SK-N-SH treated with all-trans-retinoic acid at 6 μM for 48 hours (cell line): ENCODE measurements around the gene TOP2A.
"Not testable (repeated sequence)": the region's sequence is repeated elsewhere in the genome, so short reads cannot be mapped to it uniquely, and the experiment has no call there.

Experiments used
- ATAC-seq: fragments of 200-7000 bp; cut with Tn5 transposase; 3 replicates; pipeline ENCODE4 v1.9.1; 2020; ENCODE audit warnings: mild to moderate bottlenecking, moderate library complexity
- ARNTL ChIP-seq: fragments of 450-650 bp; formaldehyde crosslinking; IDR thresholded peaks from 2 replicates; pipeline ENCODE4 v1.5.0; 2020; ENCODE audit warnings: low read depth, mild to moderate bottlenecking, moderate library complexity, borderline replicate concordance
- BACH2 ChIP-seq: fragments of 250-450 bp; sonication (Bioruptor Pico); IDR thresholded peaks from 2 replicates; pipeline ENCODE4 v1.9.0; 2021; ENCODE audit warnings: mild to moderate bottlenecking, borderline replicate concordance
- CREB5 ChIP-seq: fragments of 250-450 bp; sonication (Bioruptor Pico); IDR thresholded peaks from 2 replicates; pipeline ENCODE4 v1.5.1; 2020; ENCODE audit warnings: low read depth, mild to moderate bottlenecking, moderate library complexity
- CSDC2 ChIP-seq: fragments of 250-450 bp; sonication (Bioruptor Pico); IDR thresholded peaks from 2 replicates; pipeline ENCODE4 v1.5.0; 2020; ENCODE audit warnings: mild to moderate bottlenecking, moderate library complexity
- CSRNP3 ChIP-seq: fragments of 250-450 bp; sonication (Bioruptor Pico); IDR thresholded peaks from 2 replicates; pipeline ENCODE4 v1.5.1; 2021; ENCODE audit warnings: mild to moderate bottlenecking, moderate library complexity
- GLIS3 ChIP-seq: fragments of 250-450 bp; sonication (Bioruptor Pico); IDR thresholded peaks from 2 replicates; pipeline ENCODE4 v1.5.0; 2020; ENCODE audit warnings: mild to moderate bottlenecking, moderate library complexity
- ISL1 ChIP-seq: fragments of 250-450 bp; sonication (Bioruptor Pico); IDR thresholded peaks from 2 replicates; pipeline ENCODE4 v2.1.2; 2022; ENCODE audit warnings: mild to moderate bottlenecking, moderate library complexity
- OSR1 ChIP-seq: fragments of 250-450 bp; sonication (Bioruptor Pico); IDR thresholded peaks from 2 replicates; pipeline ENCODE4 v1.8.0; 2022; ENCODE audit warnings: moderate library complexity, mild to moderate bottlenecking, inconsistent platforms
- TCF4 ChIP-seq: fragments of 250-450 bp; sonication (Bioruptor Pico); IDR thresholded peaks from 2 replicates; pipeline ENCODE4 v1.8.0; 2021; ENCODE audit warnings: mild to moderate bottlenecking, moderate library complexity, borderline replicate concordance
- TOX ChIP-seq: fragments of 250-450 bp; sonication (Bioruptor Pico); IDR thresholded peaks from 2 replicates; pipeline ENCODE4 v1.8.0; 2021; ENCODE audit warnings: mild to moderate bottlenecking, moderate library complexity, borderline replicate concordance
- ZC3H10 ChIP-seq: fragments of 250-450 bp; sonication (Bioruptor Pico); IDR thresholded peaks from 2 replicates; pipeline ENCODE4 v1.5.1; 2021; ENCODE audit warnings: mild to moderate bottlenecking, moderate library complexity
- ZFP3 ChIP-seq: fragments of 250-450 bp; sonication (Bioruptor Pico); IDR thresholded peaks from 2 replicates; pipeline ENCODE4 v1.5.0; 2020; ENCODE audit warnings: mild to moderate bottlenecking, moderate library complexity
- ZFP30 ChIP-seq: fragments of 450-650 bp; formaldehyde crosslinking; IDR thresholded peaks from 2 replicates; pipeline ENCODE4 v1.5.0; 2022; ENCODE audit warnings: mild to moderate bottlenecking, moderate library complexity
- ZNF565 ChIP-seq: fragments of 450-650 bp; formaldehyde crosslinking; conservative IDR thresholded peaks from 2 replicates; pipeline ENCODE4 v1.5.0; 2020; ENCODE audit warnings: low read depth, mild to moderate bottlenecking, moderate library complexity
- ZNF8 ChIP-seq: fragments of 450-650 bp; formaldehyde crosslinking; IDR thresholded peaks from 2 replicates; pipeline ENCODE4 v1.5.0; 2020; ENCODE audit warnings: mild to moderate bottlenecking, moderate library complexity
- TF ChIP-seq, protein P1 (sequence below): fragments of 250-450 bp; sonication (Bioruptor Pico); IDR thresholded peaks from 2 replicates; pipeline ENCODE4 v1.5.0; 2020; ENCODE audit warnings: mild to moderate bottlenecking, moderate library complexity
- TF ChIP-seq, protein P2 (sequence below): fragments of 250-450 bp; sonication (Bioruptor Pico); IDR thresholded peaks from 2 replicates; pipeline ENCODE4 v1.8.0; 2020; ENCODE audit warnings: mild to moderate bottlenecking, moderate library complexity, borderline replicate concordance
- TF ChIP-seq, protein P3 (sequence below): fragments of 250-450 bp; sonication (Bioruptor Pico); IDR thresholded peaks from 2 replicates; pipeline ENCODE4 v1.8.0; 2021; ENCODE audit warnings: low read depth, mild to moderate bottlenecking, moderate library complexity, borderline replicate concordance

Gene TOP2A

GRCh38 chr17:40377832-40378231 is 39.9 kb downstream of the TOP2A start:
- ATAC-seq = no peak
- TF ChIP-seq TCF4 (CRISPR knock-in tag) (no peak), CSDC2 (CRISPR knock-in tag) (no peak), GLIS3 (CRISPR knock-in tag) (no peak), ARNTL (no peak), BACH2 (no peak), ISL1 (CRISPR knock-in tag) (no peak), ZFP30 (CRISPR knock-in tag) (no peak)
- TF ChIP-seq, protein P1, sequence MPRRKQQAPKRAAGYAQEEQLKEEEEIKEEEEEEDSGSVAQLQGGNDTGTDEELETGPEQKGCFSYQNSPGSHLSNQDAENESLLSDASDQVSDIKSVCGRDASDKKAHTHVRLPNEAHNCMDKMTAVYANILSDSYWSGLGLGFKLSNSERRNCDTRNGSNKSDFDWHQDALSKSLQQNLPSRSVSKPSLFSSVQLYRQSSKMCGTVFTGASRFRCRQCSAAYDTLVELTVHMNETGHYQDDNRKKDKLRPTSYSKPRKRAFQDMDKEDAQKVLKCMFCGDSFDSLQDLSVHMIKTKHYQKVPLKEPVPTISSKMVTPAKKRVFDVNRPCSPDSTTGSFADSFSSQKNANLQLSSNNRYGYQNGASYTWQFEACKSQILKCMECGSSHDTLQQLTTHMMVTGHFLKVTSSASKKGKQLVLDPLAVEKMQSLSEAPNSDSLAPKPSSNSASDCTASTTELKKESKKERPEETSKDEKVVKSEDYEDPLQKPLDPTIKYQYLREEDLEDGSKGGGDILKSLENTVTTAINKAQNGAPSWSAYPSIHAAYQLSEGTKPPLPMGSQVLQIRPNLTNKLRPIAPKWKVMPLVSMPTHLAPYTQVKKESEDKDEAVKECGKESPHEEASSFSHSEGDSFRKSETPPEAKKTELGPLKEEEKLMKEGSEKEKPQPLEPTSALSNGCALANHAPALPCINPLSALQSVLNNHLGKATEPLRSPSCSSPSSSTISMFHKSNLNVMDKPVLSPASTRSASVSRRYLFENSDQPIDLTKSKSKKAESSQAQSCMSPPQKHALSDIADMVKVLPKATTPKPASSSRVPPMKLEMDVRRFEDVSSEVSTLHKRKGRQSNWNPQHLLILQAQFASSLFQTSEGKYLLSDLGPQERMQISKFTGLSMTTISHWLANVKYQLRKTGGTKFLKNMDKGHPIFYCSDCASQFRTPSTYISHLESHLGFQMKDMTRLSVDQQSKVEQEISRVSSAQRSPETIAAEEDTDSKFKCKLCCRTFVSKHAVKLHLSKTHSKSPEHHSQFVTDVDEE (CRISPR knock-in tag) = no peak

- ATAC-seq = not testable (repeated sequence)
Measured at GRCh38 chr17:40376541-40376940, 41.2 kb downstream of the TOP2A start.

DNA sequence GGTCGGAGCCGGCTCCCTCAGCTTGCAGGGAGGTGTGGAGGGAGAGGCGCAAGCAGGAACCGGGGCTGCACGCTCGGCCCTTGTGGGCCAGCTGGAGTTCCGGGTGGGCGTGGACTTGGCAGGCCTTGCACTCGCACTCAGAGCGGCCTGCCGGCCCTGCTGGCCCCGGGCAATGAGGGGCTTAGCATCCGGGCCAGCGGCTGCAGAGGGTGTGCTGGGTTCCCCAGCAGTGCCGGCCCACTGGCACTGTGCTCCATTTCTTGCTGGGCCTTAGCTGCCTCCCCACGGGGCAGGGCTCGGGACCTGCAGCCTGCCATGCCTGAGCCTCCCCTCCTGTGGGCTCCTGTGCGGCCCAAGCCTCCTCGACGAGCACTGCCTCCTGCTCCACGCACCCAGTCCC is 41.9 kb downstream of the TOP2A start:
- ATAC-seq = not testable (repeated sequence)

- ATAC-seq = no peak
- TF ChIP-seq CSRNP3 (no peak), CREB5 (CRISPR knock-in tag) (no peak), ISL1 (CRISPR knock-in tag) (no peak)
- TF ChIP-seq, protein P2, sequence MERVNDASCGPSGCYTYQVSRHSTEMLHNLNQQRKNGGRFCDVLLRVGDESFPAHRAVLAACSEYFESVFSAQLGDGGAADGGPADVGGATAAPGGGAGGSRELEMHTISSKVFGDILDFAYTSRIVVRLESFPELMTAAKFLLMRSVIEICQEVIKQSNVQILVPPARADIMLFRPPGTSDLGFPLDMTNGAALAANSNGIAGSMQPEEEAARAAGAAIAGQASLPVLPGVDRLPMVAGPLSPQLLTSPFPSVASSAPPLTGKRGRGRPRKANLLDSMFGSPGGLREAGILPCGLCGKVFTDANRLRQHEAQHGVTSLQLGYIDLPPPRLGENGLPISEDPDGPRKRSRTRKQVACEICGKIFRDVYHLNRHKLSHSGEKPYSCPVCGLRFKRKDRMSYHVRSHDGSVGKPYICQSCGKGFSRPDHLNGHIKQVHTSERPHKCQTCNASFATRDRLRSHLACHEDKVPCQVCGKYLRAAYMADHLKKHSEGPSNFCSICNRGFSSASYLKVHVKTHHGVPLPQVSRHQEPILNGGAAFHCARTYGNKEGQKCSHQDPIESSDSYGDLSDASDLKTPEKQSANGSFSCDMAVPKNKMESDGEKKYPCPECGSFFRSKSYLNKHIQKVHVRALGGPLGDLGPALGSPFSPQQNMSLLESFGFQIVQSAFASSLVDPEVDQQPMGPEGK (CRISPR knock-in tag) = no peak
- TF ChIP-seq, protein P3, sequence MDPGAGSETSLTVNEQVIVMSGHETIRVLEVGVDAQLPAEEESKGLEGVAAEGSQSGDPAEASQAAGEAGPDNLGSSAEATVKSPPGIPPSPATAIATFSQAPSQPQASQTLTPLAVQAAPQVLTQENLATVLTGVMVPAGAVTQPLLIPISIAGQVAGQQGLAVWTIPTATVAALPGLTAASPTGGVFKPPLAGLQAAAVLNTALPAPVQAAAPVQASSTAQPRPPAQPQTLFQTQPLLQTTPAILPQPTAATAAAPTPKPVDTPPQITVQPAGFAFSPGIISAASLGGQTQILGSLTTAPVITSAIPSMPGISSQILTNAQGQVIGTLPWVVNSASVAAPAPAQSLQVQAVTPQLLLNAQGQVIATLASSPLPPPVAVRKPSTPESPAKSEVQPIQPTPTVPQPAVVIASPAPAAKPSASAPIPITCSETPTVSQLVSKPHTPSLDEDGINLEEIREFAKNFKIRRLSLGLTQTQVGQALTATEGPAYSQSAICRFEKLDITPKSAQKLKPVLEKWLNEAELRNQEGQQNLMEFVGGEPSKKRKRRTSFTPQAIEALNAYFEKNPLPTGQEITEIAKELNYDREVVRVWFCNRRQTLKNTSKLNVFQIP (CRISPR knock-in tag) = no peak
Measured at GRCh38 chr17:40374821-40375498, 42.7 kb downstream of the TOP2A start.

GRCh38 chr17:40373999-40374398 is 43.7 kb downstream of the TOP2A start:
- TF ChIP-seq ZNF565 (CRISPR knock-in tag) (no peak), ZFP30 (CRISPR knock-in tag) (no peak), CREB5 (CRISPR knock-in tag) (no peak), OSR1 (CRISPR knock-in tag) (no peak), CSDC2 (CRISPR knock-in tag) (no peak), BACH2 (no peak), GLIS3 (CRISPR knock-in tag) (no peak), ZNF8 (CRISPR knock-in tag) (no peak), ISL1 (CRISPR knock-in tag) (no peak), ZFP3 (CRISPR knock-in tag) (no peak), TOX (no peak), ZC3H10 (CRISPR knock-in tag) (no peak), CSRNP3 (no peak), TCF4 (CRISPR knock-in tag) (no peak)
- ATAC-seq = no peak
